IPS-NIHi7 (cell line): Measurements from ENCODE around the gene FAM111B.
"Not testable (repeated sequence)": the region's sequence is repeated elsewhere in the genome, so short reads cannot be mapped to it uniquely, and the experiment has no call there.

ENCODE experiments used
- DNase-seq: peaks from one replicate; pipeline ENCODE4 v3.0.0; 2012; ENCODE audit warnings: mixed read lengths; ENCODE audit errors: extremely low spot score

FAM111B gene

DNA sequence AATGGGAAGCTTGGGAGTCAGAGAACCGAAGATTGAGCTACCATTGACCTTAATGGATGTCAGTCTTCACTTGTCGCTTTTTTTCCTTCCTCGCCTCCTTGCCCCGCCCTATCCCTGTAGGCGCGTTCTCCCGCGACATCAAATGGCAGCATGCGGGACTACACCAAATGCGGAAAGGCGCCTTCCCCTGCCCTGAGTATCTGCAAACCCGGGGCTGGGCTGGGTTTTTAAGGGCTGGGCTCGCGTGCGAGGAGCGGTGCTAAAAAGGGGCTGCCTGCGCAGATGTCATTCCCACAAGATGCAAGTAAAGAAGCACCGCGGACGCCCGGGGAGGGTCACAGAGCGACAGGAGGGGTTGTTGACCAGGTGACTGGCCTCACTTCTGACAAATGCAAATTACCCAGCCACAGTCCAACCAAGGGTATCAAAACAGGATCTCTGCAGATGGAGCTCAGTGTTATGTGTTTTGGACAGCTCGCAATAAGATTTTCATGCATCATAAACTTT is 4.7 kb upstream of the FAM111B start:
- DNase-seq = peak; percentile 68

- not testable (repeated sequence) for DNase-seq
These were observed 684 bp downstream of the FAM111B start for GRCh38 chr11:59107721-59108120.

- DNase-seq = no peak
These were observed 5.5 kb downstream of the FAM111B start for GRCh38 chr11:59112494-59112893.

DNA sequence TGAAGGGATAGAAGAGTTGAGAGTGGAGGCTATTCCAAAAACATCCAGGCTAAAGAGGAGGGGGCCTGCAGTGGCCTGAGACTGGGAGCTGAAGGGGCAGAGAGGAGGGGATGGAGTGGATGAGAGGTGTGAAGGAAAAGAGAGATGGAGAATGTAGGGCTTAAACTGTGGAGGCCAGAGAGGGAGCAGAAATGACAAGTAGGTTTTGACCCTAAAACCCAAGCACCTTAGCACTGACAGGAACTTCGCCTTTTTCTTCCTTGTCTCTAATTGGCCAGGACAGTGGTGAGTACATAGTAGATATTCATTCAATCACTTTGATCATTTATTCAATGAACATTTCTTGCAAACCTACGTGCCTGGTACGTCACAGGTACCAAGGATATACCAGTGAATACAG is 7.3 kb downstream of the FAM111B start:
- no peak for DNase-seq

- DNase-seq = no peak
These were observed 8.5 kb downstream of the FAM111B start for GRCh38 chr11:59115553-59115952.

DNA sequence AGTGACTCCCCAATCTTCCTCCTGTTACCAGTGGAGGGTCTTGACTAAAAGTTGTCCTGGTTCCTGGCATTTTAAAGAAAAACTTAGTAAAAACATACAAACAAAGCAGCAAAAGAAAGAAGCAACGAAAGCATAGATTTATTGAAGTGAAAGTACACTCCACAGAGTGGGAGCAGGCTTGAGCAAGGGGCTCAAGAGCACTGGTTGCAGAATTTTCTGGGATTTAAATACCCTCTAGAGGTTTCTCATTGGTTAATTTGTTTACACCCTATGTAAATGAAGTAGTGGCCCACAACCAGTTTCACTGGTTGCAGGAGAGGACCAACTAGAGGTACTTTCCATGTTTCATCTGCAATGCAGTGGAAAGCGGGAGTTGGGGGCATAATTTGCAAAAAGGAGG is 10.7 kb downstream of the FAM111B start:
- no peak for DNase-seq

- DNase-seq = no peak
These were observed 12.8 kb downstream of the FAM111B start for GRCh38 chr11:59119826-59120225.

DNA sequence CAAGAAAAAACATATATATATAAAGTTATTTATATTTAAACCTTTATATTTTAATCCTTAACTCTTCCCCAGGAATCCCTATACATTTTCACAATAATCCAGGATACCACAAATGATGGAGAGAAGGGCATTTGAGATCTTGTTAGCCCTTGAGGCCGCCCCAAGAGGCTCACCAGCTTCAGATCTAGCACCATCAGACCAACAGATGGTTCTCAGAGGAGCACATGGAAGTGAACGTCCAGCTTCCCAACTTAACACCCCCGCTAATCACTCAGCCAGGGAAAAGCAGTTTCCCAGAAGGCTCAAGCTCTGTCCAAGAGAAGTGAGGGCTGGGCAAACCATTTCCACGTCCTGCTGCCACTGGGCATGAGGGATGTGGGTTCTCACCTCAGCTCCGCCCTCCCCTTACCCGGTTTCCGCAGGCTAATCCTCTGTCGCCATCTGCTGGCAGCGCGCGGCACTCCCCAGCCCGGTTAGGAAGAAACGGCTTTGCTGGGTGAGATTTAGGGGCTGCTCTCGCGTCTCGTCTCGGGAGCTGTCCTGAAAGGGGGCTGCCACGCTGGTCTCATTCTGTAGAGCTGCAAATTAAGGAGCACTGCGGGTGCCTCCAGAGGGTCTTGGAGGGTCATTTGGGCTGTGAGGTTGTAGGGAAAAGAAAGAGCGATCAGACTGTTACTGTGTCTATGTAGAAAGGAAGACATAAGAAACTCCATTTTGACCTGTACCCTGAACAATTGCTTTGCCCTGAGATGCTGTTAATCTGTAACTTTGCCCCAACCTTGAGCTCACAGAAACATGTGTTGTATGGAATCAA is 28.8 kb downstream of the FAM111B start:
- peak; percentile 91 for DNase-seq

- DNase-seq = not testable (repeated sequence)
These were observed 29.5 kb downstream of the FAM111B start for GRCh38 chr11:59136551-59136950.

- DNase-seq = no peak
These were observed 30.2 kb downstream of the FAM111B start for GRCh38 chr11:59137190-59137589.

DNA sequence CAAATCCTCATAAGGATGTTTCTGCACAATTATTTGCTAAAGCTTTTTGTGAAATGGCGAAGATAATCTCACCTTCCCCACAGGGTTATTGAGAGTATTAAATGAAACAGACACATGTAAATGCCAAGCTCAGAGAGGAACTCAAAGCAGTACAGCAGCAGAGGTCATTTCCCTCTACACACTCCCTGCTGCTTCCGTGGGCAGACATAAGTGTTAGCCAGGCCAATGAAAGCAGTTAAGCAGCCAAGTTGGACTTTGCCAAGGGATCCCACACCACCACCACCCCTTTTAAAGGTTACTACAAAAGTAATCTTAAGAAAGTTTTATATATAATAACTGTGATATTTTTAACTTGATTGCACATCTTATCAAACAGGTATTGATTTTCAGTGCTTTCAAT is 31.6 kb downstream of the FAM111B start:
- DNase-seq = no peak

DNA sequence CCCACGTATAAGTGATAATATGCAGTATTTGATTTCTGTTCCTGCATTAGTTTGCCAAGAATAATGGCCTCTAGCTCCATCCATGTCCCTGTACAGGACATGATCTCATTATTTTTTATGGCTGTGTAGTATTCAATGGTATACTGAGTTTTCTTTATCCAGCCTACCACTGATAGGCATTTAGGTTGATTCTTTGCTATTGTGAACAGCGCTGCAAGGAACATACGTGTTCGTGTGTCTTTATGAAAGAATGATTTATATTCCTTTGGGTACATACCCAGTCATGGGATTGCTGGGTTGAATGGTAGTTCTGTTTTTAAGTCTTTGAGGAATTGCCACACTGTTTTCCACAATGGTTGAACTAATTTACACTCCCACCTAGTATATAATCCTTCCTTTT is 34.2 kb downstream of the FAM111B start:
- no peak for DNase-seq

GRCh38 chr11:59141673-59142460 is 34.8 kb downstream of the FAM111B start:
- DNase-seq = no peak

GRCh38 chr11:59142530-59143507 is 35.8 kb downstream of the FAM111B start, which contains the start of gene FAM111A:
Gene FAM111A, plus strand, starts transcription at chr11:59142856. Its CDS starts 6,017 bp downstream, at chr11:59148873.
- DNase-seq = peak; percentile 77

DNA sequence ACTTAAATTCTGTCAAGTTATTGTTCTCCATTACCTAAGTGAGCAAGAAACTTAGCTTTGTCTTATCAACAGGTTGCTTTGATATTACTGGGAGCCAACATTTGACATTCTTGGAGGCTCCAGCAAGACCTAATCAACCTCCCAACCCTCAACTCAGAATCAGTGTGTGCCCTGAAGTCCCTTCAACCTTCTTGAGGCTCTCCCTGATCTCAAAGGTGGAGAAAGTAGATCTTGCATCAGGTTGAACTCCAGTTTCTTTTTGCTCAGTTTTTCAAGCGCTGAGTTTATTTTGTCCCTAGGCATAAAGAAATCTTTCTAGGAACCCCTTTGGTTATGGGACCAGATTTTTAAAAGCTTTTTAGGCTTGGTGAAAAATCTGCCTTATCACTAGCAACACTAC is 37.1 kb downstream of the FAM111B start:
- DNase-seq = no peak

DNA sequence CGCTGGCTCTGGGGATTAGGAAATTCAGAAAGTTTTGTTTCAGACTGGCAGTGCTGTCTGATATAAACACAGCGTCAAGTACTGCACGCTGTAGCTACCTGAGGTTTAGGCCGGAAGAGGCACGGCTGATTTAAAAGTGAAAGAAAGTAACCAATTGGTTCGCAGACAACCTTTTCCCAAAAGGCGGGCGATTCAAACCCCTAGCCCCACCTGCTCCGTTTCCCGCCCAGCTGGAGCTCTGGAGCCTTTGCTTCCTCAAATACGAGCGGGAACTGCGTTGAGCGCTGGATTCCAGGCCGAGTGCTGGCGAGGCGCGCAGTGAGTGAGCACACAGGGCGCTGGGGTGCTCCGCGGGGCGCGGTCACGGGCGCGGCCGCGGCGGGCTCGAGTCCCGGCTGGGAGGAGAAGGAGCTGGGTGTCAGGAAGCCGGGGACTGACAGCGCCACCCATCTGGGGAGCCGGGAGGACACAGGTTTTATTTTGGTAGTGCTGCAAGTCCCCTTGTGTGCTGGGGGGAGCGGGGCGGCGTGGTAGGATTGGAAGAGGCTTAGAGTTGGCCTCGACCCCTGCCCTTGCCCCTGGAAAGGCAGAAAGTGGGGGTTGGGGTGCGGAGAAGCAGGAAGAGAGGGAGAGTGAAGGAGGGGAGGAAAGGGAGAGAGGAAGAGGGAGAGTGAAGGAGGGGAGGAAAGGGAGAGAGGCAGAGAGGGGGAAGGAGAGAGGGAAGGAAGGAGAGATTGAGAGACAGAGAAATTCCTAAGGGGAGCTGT is 37.7 kb downstream of the FAM111B start:
- peak; percentile 72 for DNase-seq

DNA sequence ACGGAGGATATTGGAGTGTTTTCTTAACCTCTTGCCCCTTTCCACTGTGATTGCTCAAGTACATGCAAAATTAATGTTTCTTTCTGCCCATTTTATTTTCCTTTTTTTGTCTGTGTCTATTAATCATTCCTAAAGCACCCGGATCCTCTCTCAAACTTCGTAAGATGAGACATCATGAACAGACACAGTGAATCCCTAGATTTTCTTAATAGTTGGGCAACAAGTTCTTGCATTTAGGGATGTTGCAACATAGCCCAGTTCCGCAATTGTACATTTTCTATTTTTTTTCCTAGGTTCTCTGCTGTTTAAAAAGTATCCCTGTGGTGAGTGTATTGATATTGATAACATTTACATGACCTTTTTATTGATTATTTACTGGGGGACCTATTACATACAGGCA is 38.5 kb downstream of the FAM111B start:
- DNase-seq = no peak

DNA sequence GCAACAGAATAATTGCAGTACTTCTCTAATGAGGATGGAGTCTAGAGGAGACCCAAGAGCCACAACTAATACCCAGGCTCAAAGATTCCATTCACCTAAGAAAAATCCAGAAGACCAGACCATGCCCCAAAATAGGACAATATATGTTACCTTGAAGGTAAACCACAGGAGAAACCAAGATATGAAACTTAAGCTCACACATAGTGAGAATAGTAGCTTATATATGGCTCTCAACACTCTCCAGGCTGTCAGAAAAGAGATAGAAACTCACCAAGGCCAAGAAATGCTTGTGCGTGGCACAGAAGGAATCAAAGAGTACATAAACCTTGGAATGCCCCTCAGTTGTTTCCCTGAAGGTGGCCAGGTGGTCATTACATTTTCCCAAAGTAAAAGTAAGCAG is 44.7 kb downstream of the FAM111B start:
- no peak for DNase-seq

DNA sequence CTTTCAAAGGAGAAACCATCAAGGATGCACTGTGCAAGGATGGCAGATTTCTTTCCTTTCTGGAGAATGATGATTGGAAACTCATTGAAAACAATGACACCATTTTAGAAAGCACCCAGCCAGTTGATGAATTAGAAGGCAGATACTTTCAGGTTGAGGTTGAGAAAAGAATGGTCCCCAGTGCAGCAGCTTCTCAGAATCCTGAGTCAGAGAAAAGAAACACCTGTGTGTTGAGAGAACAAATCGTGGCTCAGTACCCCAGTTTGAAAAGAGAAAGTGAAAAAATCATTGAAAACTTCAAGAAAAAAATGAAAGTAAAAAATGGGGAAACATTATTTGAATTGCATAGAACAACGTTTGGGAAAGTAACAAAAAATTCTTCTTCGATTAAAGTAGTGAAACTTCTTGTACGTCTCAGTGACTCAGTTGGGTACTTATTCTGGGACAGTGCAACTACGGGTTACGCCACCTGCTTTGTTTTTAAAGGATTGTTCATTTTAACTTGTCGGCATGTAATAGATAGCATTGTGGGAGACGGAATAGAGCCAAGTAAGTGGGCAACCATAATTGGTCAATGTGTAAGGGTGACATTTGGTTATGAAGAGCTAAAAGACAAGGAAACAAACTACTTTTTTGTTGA is 45.4 kb downstream of the FAM111B start:
- no peak for DNase-seq

GRCh38 chr11:59154610-59155009 is 47.6 kb downstream of the FAM111B start:
- no peak for DNase-seq
